Epithelial cell of prostate (primary cell): Measurements from ENCODE around the gene RLN2.
"Not testable (repeated sequence)": the region's sequence is repeated elsewhere in the genome, so short reads cannot be mapped to it uniquely, and the experiment has no call there.

Experiments
- DNase-seq: peaks from one replicate; pipeline ENCODE4 v3.0.0-alpha.2; 2011; ENCODE audit warnings: low read depth, low spot score
- H3K27ac ChIP-seq: fragments of 450-650 bp; 2 replicates; pipeline ENCODE4 v1.5.1; 2017; ENCODE audit warnings: mild to moderate bottlenecking

RLN2 gene

GRCh38 chr9:5303840-5304795 is at the start of gene RLN2:
Gene RLN2, minus strand, starts transcription at chr9:5304716. Its CDS starts 136 bp downstream, at chr9:5304580.
- not testable (repeated sequence) for H3K27ac ChIP-seq, DNase-seq

GRCh38 chr9:5354184-5354583 is 49.7 kb upstream of the RLN2 start:
- H3K27ac ChIP-seq, result no peak overlapping the region
- no peak for DNase-seq

- DNase-seq, result no peak
Observed at GRCh38 chr9:5352637-5353248, 48.2 kb upstream of the RLN2 start.

GRCh38 chr9:5338992-5339981 is 34.8 kb upstream of the RLN2 start, which contains the start of gene RLN1:
Gene RLN1, minus strand, starts transcription at chr9:5339876. Its CDS starts 130 bp downstream, at chr9:5339746.
- not testable (repeated sequence) for DNase-seq, H3K27ac ChIP-seq

More at GRCh38 chr9:5352637-5353248, 48.2 kb upstream of the RLN2 start:
- H3K27ac ChIP-seq, result no peak overlapping the region

- no peak for DNase-seq
- H3K27ac ChIP-seq, result no peak overlapping the region
Observed at GRCh38 chr9:5336688-5337087, 32.2 kb upstream of the RLN2 start.

- H3K27ac ChIP-seq, DNase-seq: not testable (repeated sequence)
Observed at GRCh38 chr9:5331276-5331675, 26.8 kb upstream of the RLN2 start.

GRCh38 chr9:5326893-5327548 is 22.5 kb upstream of the RLN2 start:
- DNase-seq, result peak; percentile 2
- no peak overlapping the region for H3K27ac ChIP-seq

- no peak overlapping the region for H3K27ac ChIP-seq
- no peak for DNase-seq
Observed at GRCh38 chr9:5326187-5326586, 21.7 kb upstream of the RLN2 start.

- not testable (repeated sequence) for H3K27ac ChIP-seq, DNase-seq
Observed at GRCh38 chr9:5321601-5322000, 17.1 kb upstream of the RLN2 start.

- no peak for DNase-seq
- H3K27ac ChIP-seq, result no peak overlapping the region
Observed at GRCh38 chr9:5321058-5321457, 16.5 kb upstream of the RLN2 start.

- not testable (repeated sequence) for H3K27ac ChIP-seq, DNase-seq
Observed at GRCh38 chr9:5316406-5316805, 11.9 kb upstream of the RLN2 start.

- no peak for DNase-seq
- no peak overlapping the region for H3K27ac ChIP-seq
Observed at GRCh38 chr9:5315187-5315923, 10.8 kb upstream of the RLN2 start.

- DNase-seq, result no peak
- H3K27ac ChIP-seq, result no peak overlapping the region
Observed at GRCh38 chr9:5310851-5311250, 6.3 kb upstream of the RLN2 start.

GRCh38 chr9:5305741-5306140 is 1.2 kb upstream of the RLN2 start:
- DNase-seq, result no peak
- H3K27ac ChIP-seq, result no peak overlapping the region

- H3K27ac ChIP-seq, result no peak overlapping the region
- no peak for DNase-seq
Observed at GRCh38 chr9:5301544-5301943, 3.0 kb downstream of the RLN2 start.

GRCh38 chr9:5292141-5292540 is 12.4 kb downstream of the RLN2 start:
- no peak for DNase-seq
- no peak overlapping the region for H3K27ac ChIP-seq

- H3K27ac ChIP-seq, result no peak overlapping the region
- DNase-seq, result no peak
Observed at GRCh38 chr9:5288591-5288990, 15.9 kb downstream of the RLN2 start.

GRCh38 chr9:5286262-5286661 is 18.3 kb downstream of the RLN2 start:
- no peak for DNase-seq

GRCh38 chr9:5278486-5278885 is 26.0 kb downstream of the RLN2 start:
- H3K27ac ChIP-seq, result no peak overlapping the region
- DNase-seq, result no peak

More at GRCh38 chr9:5286262-5286661, 18.3 kb downstream of the RLN2 start:
- no peak overlapping the region for H3K27ac ChIP-seq
